C4-2B (cell line): Measurements from ENCODE around the gene RFX2.
"Not testable (repeated sequence)": the region's sequence is repeated elsewhere in the genome, so short reads cannot be mapped to it uniquely, and the experiment has no call there.

Source experiments
- CTCF ChIP-seq: fragments of 450-650 bp; conservative IDR thresholded peaks from 2 replicates; pipeline ENCODE4 v1.5.1; 2017; ENCODE audit warnings: mild to moderate bottlenecking
- ZFX ChIP-seq: fragments of 450-650 bp; IDR thresholded peaks from 2 replicates; pipeline ENCODE4 v1.6.1; 2017

GRCh38 chr19:6073233-6073632 lies 37.1 kb downstream of the RFX2 start:
- not testable (repeated sequence) for TF ChIP-seq CTCF, ZFX
